ENCODE measurements around the gene PDK4.

DNA sequence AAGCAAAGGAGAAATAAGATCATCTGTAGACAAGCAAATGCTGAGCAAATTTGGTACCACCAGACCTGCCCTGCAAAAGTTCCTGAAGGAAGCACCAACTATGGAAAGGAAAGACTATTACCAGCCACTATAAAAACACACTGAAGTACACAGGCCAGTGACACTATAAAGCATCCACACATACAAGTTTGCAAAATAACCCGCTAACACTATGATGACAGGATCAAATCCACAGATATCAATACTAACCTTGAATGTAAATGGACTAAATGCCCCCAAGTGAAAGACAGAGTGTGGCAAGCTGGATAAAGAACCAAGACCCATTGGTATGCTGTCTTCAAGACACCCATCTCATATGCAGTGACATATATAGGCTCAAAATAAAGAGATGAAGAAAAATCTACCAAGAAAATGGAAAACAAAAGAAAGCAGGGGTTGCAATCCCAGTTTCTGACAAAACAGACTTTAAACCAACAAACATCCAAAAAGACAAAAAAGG lies 18.2 kb upstream of the PDK4 start:
- TF ChIP-seq, protein P1, sequence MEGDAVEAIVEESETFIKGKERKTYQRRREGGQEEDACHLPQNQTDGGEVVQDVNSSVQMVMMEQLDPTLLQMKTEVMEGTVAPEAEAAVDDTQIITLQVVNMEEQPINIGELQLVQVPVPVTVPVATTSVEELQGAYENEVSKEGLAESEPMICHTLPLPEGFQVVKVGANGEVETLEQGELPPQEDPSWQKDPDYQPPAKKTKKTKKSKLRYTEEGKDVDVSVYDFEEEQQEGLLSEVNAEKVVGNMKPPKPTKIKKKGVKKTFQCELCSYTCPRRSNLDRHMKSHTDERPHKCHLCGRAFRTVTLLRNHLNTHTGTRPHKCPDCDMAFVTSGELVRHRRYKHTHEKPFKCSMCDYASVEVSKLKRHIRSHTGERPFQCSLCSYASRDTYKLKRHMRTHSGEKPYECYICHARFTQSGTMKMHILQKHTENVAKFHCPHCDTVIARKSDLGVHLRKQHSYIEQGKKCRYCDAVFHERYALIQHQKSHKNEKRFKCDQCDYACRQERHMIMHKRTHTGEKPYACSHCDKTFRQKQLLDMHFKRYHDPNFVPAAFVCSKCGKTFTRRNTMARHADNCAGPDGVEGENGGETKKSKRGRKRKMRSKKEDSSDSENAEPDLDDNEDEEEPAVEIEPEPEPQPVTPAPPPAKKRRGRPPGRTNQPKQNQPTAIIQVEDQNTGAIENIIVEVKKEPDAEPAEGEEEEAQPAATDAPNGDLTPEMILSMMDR (IDR thresholded peaks at IDR 0.05), result no peak
- no peak for TF ChIP-seq POLR2AphosphoS5 (IDR thresholded peaks at IDR 0.05)
